ENCODE results near the gene SCP2. TPM values are rescaled to one million over a fixed set of nuclear protein-coding genes. Genes with fewer than 3 reads are reported as not detected.

SCP2 gene
- total RNA-seq, 1 donor from 2014 or later, result 89.8 TPM

DNA sequence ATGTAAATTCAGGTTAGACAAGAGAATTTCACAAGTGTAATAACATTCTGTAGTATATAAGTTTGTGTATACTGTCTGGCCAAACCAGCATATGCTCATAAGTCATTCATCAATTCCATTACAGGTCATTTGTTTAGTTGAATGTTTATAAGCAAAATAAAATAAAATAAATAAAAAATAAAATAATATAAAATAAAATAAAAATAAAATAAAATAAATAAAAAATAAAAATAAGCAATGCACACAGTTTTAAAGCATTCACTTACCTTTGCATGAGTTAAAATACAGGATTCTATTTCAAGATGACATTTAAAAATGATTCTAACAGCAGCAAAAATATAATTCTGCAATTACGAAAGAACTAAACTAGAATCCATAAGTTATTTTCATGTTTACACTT, 144.8 kb downstream of the SCP2 start:
- H4K20me1 ChIP-seq (ENCODE audit: insufficient read depth, low read length), result no peaks in the 10 kb centered on the region
- H3K27ac ChIP-seq (ENCODE audit: low read depth, low read length), result no peak overlapping the region
- TF ChIP-seq, protein P1, sequence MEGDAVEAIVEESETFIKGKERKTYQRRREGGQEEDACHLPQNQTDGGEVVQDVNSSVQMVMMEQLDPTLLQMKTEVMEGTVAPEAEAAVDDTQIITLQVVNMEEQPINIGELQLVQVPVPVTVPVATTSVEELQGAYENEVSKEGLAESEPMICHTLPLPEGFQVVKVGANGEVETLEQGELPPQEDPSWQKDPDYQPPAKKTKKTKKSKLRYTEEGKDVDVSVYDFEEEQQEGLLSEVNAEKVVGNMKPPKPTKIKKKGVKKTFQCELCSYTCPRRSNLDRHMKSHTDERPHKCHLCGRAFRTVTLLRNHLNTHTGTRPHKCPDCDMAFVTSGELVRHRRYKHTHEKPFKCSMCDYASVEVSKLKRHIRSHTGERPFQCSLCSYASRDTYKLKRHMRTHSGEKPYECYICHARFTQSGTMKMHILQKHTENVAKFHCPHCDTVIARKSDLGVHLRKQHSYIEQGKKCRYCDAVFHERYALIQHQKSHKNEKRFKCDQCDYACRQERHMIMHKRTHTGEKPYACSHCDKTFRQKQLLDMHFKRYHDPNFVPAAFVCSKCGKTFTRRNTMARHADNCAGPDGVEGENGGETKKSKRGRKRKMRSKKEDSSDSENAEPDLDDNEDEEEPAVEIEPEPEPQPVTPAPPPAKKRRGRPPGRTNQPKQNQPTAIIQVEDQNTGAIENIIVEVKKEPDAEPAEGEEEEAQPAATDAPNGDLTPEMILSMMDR (IDR thresholded peaks at IDR 0.05; ENCODE audit: insufficient read depth, low read depth, low read length), result no peak
- no peak for TF ChIP-seq EZH2 (IDR thresholded peaks at IDR 0.05; ENCODE audit: insufficient read depth, low read length)
- H3K4me1 ChIP-seq (ENCODE audit: insufficient read depth, low read length), result no peaks in the 10 kb centered on the region
- no peaks in the 10 kb centered on the region for H3K9me3 ChIP-seq (ENCODE audit: insufficient read depth, low read depth, low read length)
- H3K4me2 ChIP-seq (ENCODE audit: low read length), result no peak overlapping the region
- Mint-ChIP-seq H3K4me3 (ENCODE audit: unreplicated experiment) (no peak overlapping the region), H3K9me3 (ENCODE audit: unreplicated experiment) (no peaks in the 10 kb centered on the region), H3K27ac (ENCODE audit: unreplicated experiment) (no peak overlapping the region), H3K36me3 (ENCODE audit: low read depth, unreplicated experiment) (peaks cover 3% of the 10 kb centered on the region), H3K4me1 (ENCODE audit: low read depth, unreplicated experiment) (no peaks in the 10 kb centered on the region), H3K27me3 (ENCODE audit: low read depth, unreplicated experiment) (peaks cover 25% of the 10 kb centered on the region)
- H3K4me3 ChIP-seq (ENCODE audit: insufficient read depth, low read depth, low read length), result no peak overlapping the region
- no peaks in the 10 kb centered on the region for H3K36me3 ChIP-seq (ENCODE audit: insufficient read depth, low read length)
- peaks cover 3% of the 10 kb centered on the region for H3K27me3 ChIP-seq (ENCODE audit: insufficient read depth, low read length)
- H3K9ac ChIP-seq (ENCODE audit: low read length), result no peak overlapping the region
- DNase-seq (ENCODE audit: low read depth), result no peak
- no peak overlapping the region for H2AFZ ChIP-seq (ENCODE audit: low read depth, low read length)
- H3K79me2 ChIP-seq (ENCODE audit: insufficient read depth, low read length), result no peaks in the 10 kb centered on the region
- FAIRE-seq, result no peak

DNA sequence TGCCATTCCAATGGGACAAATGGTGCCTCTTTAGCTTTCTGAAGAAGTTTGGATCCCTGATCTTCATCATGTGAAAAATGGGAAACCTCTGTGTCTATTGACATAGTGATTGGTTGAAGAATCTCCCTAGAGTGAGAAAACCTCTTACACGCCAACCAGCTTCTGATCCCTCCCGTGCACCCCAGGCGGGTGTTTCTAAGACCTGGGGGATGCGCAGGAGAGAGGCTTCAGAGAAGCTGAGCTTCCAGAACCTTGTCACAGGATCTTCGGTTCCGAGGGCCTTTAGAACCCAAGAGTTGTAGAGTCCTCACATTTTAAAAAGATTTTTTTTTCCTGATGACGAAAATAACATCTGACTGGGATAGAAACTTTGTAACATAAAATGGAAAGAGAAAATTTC, 146.2 kb downstream of the SCP2 start:
- no peak for FAIRE-seq
- H3K9me3 Mint-ChIP-seq (ENCODE audit: unreplicated experiment), result no peaks in the 10 kb centered on the region
- H2AFZ ChIP-seq (ENCODE audit: low read depth, low read length), result no peak overlapping the region

DNA sequence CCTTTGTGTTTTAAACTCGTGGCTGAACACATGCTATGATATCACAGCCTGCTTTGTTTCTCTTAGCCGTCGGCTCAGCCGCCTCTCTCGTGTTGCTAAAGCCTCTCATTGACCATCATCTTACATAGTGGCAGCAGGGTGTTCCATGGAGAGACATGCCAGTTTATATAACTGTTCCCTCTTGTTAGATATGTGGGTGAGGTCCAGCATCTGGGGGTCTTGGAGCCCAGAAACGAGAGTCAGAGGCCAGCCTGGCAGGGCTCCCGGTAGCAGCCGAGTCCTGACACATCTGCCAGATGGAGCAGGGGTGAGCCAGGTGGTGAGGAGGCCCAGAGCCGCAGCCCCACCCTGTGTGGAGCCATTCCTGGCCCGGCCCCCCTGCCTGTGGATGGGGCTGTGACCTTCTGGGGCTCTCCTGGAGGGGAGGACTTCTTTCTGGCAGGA, 146.8 kb downstream of the SCP2 start:
- Mint-ChIP-seq H3K36me3 (ENCODE audit: low read depth, unreplicated experiment) (peaks cover 3% of the 10 kb centered on the region), H3K4me3 (ENCODE audit: unreplicated experiment) (no peak overlapping the region), H3K9me3 (ENCODE audit: unreplicated experiment) (no peaks in the 10 kb centered on the region), H3K4me1 (ENCODE audit: low read depth, unreplicated experiment) (no peaks in the 10 kb centered on the region), H3K27me3 (ENCODE audit: low read depth, unreplicated experiment) (peaks cover 27% of the 10 kb centered on the region), H3K27ac (ENCODE audit: unreplicated experiment) (no peak overlapping the region)
- no peak for DNase-seq (ENCODE audit: low read depth)
- Histone ChIP-seq H4K20me1 (ENCODE audit: insufficient read depth, low read length) (no peaks in the 10 kb centered on the region), H2AFZ (ENCODE audit: low read depth, low read length) (no peak overlapping the region), H3K4me2 (ENCODE audit: low read length) (no peak overlapping the region), H3K27me3 (ENCODE audit: insufficient read depth, low read length) (no peaks in the 10 kb centered on the region), H3K4me1 (ENCODE audit: insufficient read depth, low read length) (no peaks in the 10 kb centered on the region), H3K27ac (ENCODE audit: low read depth, low read length) (no peak overlapping the region), H3K9me3 (ENCODE audit: insufficient read depth, low read depth, low read length) (no peaks in the 10 kb centered on the region), H3K9ac (ENCODE audit: low read length) (no peak overlapping the region), H3K79me2 (ENCODE audit: insufficient read depth, low read length) (no peaks in the 10 kb centered on the region), H3K36me3 (ENCODE audit: insufficient read depth, low read length) (no peaks in the 10 kb centered on the region), H3K4me3 (ENCODE audit: insufficient read depth, low read depth, low read length) (no peak overlapping the region)
- TF ChIP-seq, protein P1 (IDR thresholded peaks at IDR 0.05; ENCODE audit: insufficient read depth, low read depth, low read length), result no peak
- TF ChIP-seq EZH2 (IDR thresholded peaks at IDR 0.05; ENCODE audit: insufficient read depth, low read length), result no peak
- no peak for FAIRE-seq

More for the DNA sequence above, 146.2 kb downstream of the SCP2 start:
- H3K9ac ChIP-seq (ENCODE audit: low read length), result no peak overlapping the region
- H3K79me2 ChIP-seq (ENCODE audit: insufficient read depth, low read length), result no peaks in the 10 kb centered on the region
- no peaks in the 10 kb centered on the region for H3K36me3 ChIP-seq (ENCODE audit: insufficient read depth, low read length)
- H3K27ac ChIP-seq (ENCODE audit: low read depth, low read length), result no peak overlapping the region
- no peak overlapping the region for H3K4me2 ChIP-seq (ENCODE audit: low read length)
- H3K27me3 ChIP-seq (ENCODE audit: insufficient read depth, low read length), result peaks cover 3% of the 10 kb centered on the region
- Mint-ChIP-seq H3K4me3 (ENCODE audit: unreplicated experiment) (no peak overlapping the region), H3K27ac (ENCODE audit: unreplicated experiment) (no peak overlapping the region), H3K36me3 (ENCODE audit: low read depth, unreplicated experiment) (peaks cover 3% of the 10 kb centered on the region), H3K4me1 (ENCODE audit: low read depth, unreplicated experiment) (no peaks in the 10 kb centered on the region), H3K27me3 (ENCODE audit: low read depth, unreplicated experiment) (peaks cover 31% of the 10 kb centered on the region)
- no peak overlapping the region for H3K4me3 ChIP-seq (ENCODE audit: insufficient read depth, low read depth, low read length)
- no peaks in the 10 kb centered on the region for H3K4me1 ChIP-seq (ENCODE audit: insufficient read depth, low read length)
- no peak for DNase-seq (ENCODE audit: low read depth)
- H3K9me3 ChIP-seq (ENCODE audit: insufficient read depth, low read depth, low read length), result no peaks in the 10 kb centered on the region
- TF ChIP-seq, protein P1 (IDR thresholded peaks at IDR 0.05; ENCODE audit: insufficient read depth, low read depth, low read length), result no peak
- TF ChIP-seq EZH2 (IDR thresholded peaks at IDR 0.05; ENCODE audit: insufficient read depth, low read length), result no peak
- no peaks in the 10 kb centered on the region for H4K20me1 ChIP-seq (ENCODE audit: insufficient read depth, low read length)

Measured in astrocyte (in vitro differentiated cells and primary cell).